ENCODE data around the gene RABGAP1L. TPM values are rescaled to one million over a fixed set of nuclear protein-coding genes. Genes with fewer than 3 reads are reported as not detected.

Gene RABGAP1L
- total and polyA plus RNA-seq, 4 donors: 4.8 to 53.5 (median 18.8) TPM

GRCh38 chr1:175034775-175035174 is 875.5 kb downstream of the RABGAP1L start (continued):
- TF ChIP-seq ATF3 (IDR thresholded peaks at IDR 0.05) (no peak), TAF1 (conservative IDR thresholded peaks at IDR 0.05) (no peak), YY1 (IDR thresholded peaks at IDR 0.05) (no peak), JUND (IDR thresholded peaks at IDR 0.05) (no peak), HNF4G (IDR thresholded peaks at IDR 0.05) (no peak), GABPA (IDR thresholded peaks at IDR 0.05 in 1 of 2, conservative IDR thresholded peaks at IDR 0.05 in 1 of 2) (no peak)

- DNase-seq (ENCODE audit: low spot score): no peak
- TF ChIP-seq JUND (IDR thresholded peaks at IDR 0.05): no peak
- no peak for TF ChIP-seq EGR1 (IDR thresholded peaks at IDR 0.05; ENCODE audit: low read depth in 2 of 2)
- TF ChIP-seq SP1 (IDR thresholded peaks at IDR 0.05): no peak
- TF ChIP-seq GABPA (IDR thresholded peaks at IDR 0.05 in 1 of 2, conservative IDR thresholded peaks at IDR 0.05 in 1 of 2): no peak
- no peak for TF ChIP-seq RAD21 (IDR thresholded peaks at IDR 0.05)
- no peak for TF ChIP-seq HNF4A (conservative IDR thresholded peaks at IDR 0.05)
- TF ChIP-seq REST (IDR thresholded peaks at IDR 0.05): no peak
- TF ChIP-seq HNF4G (IDR thresholded peaks at IDR 0.05): no peak
- TF ChIP-seq FOXA1 (IDR thresholded peaks at IDR 0.05): no peak
- TF ChIP-seq YY1 (IDR thresholded peaks at IDR 0.05): no peak
- no peak overlapping the region for H3K9ac ChIP-seq (ENCODE audit: low read depth in 1 of 2, low read length in 2 of 2)
- no peak overlapping the region for H3K27ac ChIP-seq (ENCODE audit: low read depth in 1 of 2, low read length in 2 of 2)
- no peaks in the 10 kb centered on the region for H3K27me3 ChIP-seq (ENCODE audit: control insufficient read depth in 4 of 4, insufficient read depth in 4 of 4, low read length in 3 of 4)
- no peak overlapping the region for H3K4me3 ChIP-seq (ENCODE audit: low read depth in 1 of 3, low read length in 3 of 3)
- whole genome bisulfite sequencing: 94% methylated on average over 6 of the region's 6 CpGs
- no peaks in the 10 kb centered on the region for H3K36me3 ChIP-seq (ENCODE audit: control insufficient read depth in 4 of 4, insufficient read depth in 3 of 4, low read depth in 1 of 4, low read length in 3 of 4)
- H3K4me1 ChIP-seq (ENCODE audit: control insufficient read depth in 4 of 4, insufficient read depth in 4 of 4, low read length in 3 of 4): no peaks in the 10 kb centered on the region
- no peaks in the 10 kb centered on the region for H3K9me3 ChIP-seq (ENCODE audit: control insufficient read depth in 4 of 4, low read length in 3 of 4)
Measured at GRCh38 chr1:175035865-175036264, 876.5 kb downstream of the RABGAP1L start.

- Histone ChIP-seq H3K27ac (ENCODE audit: low read depth in 1 of 2, low read length in 2 of 2) (no peak overlapping the region), H3K36me3 (ENCODE audit: control insufficient read depth in 4 of 4, insufficient read depth in 3 of 4, low read depth in 1 of 4, low read length in 3 of 4) (no peaks in the 10 kb centered on the region), H3K9ac (ENCODE audit: low read depth in 1 of 2, low read length in 2 of 2) (no peak overlapping the region), H3K4me1 (ENCODE audit: control insufficient read depth in 4 of 4, insufficient read depth in 4 of 4, low read length in 3 of 4) (no peaks in the 10 kb centered on the region), H3K27me3 (ENCODE audit: control insufficient read depth in 4 of 4, insufficient read depth in 4 of 4, low read length in 3 of 4) (no peaks in the 10 kb centered on the region), H3K4me3 (ENCODE audit: low read depth in 1 of 3, low read length in 3 of 3) (no peak overlapping the region), H3K9me3 (ENCODE audit: control insufficient read depth in 4 of 4, low read length in 3 of 4) (no peaks in the 10 kb centered on the region)
- 82% methylated on average over 3 of the region's 3 CpGs for WGBS
- DNase-seq (ENCODE audit: low spot score): no peak
- no peak for TF ChIP-seq REST (IDR thresholded peaks at IDR 0.05)
- no peak for TF ChIP-seq MAX (IDR thresholded peaks at IDR 0.05)
- no peak for TF ChIP-seq FOXA1 (IDR thresholded peaks at IDR 0.05)
- TF ChIP-seq GABPA (IDR thresholded peaks at IDR 0.05 in 1 of 2, conservative IDR thresholded peaks at IDR 0.05 in 1 of 2): no peak
- TF ChIP-seq RAD21 (IDR thresholded peaks at IDR 0.05): no peak
- no peak for TF ChIP-seq EGR1 (IDR thresholded peaks at IDR 0.05; ENCODE audit: low read depth in 2 of 2)
- TF ChIP-seq RXRA (IDR thresholded peaks at IDR 0.05): no peak
- no peak for TF ChIP-seq TAF1 (conservative IDR thresholded peaks at IDR 0.05)
- TF ChIP-seq NR2F2 (IDR thresholded peaks at IDR 0.05): no peak
- no peak for TF ChIP-seq HNF4G (IDR thresholded peaks at IDR 0.05)
- no peak for TF ChIP-seq ATF3 (IDR thresholded peaks at IDR 0.05)
- no peak for TF ChIP-seq FOXA2 (IDR thresholded peaks at IDR 0.05)
Measured at GRCh38 chr1:175036476-175036875, 877.2 kb downstream of the RABGAP1L start.

All from liver (tissue), 9 donors.